ENCODE results near the gene LAMA2. TPM values are rescaled to one million over a fixed set of nuclear protein-coding genes. Genes with fewer than 3 reads are reported as not detected.

Gene LAMA2
- total RNA-seq, 4 donors from 2014 or later = 15.1 to 27.3 (median 25.0) TPM

DNA sequence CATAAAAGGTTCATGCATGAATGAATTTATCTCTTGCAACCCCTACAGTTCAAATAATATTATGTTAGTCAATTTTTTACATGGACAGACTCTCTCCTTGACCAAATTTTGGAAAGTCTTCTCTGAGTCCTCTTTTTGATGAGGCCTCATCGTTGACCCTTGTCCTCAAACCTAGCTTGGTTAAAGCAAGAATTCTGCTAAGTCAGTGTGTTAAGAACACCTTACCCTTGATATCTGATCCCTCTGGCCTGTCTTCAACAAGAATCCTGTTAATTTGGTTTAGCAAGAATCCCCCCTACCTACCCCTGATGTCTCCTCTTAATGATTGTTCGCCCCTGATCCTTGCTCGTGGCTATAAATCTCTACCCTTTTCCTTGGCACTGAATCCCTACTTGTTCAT, 301.4 kb downstream of the LAMA2 start:
- no peak for DNase-seq (ENCODE audit: low spot score in 2 of 2)
- H3K27me3 ChIP-seq = no peaks in the 10 kb centered on the region
- no peaks in the 10 kb centered on the region for H3K9me3 ChIP-seq
- no peak overlapping the region for H3K27ac ChIP-seq
- no peak overlapping the region for H3K4me3 ChIP-seq
- no peaks in the 10 kb centered on the region for H3K36me3 ChIP-seq
- no peaks in the 10 kb centered on the region for H3K4me1 ChIP-seq
- TF ChIP-seq POLR2AphosphoS5 (IDR thresholded peaks at IDR 0.05) (no peak), POLR2A (IDR thresholded peaks at IDR 0.05) (no peak), EP300 (IDR thresholded peaks at IDR 0.05) (no peak)
- TF ChIP-seq, protein P1, sequence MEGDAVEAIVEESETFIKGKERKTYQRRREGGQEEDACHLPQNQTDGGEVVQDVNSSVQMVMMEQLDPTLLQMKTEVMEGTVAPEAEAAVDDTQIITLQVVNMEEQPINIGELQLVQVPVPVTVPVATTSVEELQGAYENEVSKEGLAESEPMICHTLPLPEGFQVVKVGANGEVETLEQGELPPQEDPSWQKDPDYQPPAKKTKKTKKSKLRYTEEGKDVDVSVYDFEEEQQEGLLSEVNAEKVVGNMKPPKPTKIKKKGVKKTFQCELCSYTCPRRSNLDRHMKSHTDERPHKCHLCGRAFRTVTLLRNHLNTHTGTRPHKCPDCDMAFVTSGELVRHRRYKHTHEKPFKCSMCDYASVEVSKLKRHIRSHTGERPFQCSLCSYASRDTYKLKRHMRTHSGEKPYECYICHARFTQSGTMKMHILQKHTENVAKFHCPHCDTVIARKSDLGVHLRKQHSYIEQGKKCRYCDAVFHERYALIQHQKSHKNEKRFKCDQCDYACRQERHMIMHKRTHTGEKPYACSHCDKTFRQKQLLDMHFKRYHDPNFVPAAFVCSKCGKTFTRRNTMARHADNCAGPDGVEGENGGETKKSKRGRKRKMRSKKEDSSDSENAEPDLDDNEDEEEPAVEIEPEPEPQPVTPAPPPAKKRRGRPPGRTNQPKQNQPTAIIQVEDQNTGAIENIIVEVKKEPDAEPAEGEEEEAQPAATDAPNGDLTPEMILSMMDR (IDR thresholded peaks at IDR 0.05) = no peak
- WGBS = 89% methylated on average over 3 of the region's 3 CpGs

DNA sequence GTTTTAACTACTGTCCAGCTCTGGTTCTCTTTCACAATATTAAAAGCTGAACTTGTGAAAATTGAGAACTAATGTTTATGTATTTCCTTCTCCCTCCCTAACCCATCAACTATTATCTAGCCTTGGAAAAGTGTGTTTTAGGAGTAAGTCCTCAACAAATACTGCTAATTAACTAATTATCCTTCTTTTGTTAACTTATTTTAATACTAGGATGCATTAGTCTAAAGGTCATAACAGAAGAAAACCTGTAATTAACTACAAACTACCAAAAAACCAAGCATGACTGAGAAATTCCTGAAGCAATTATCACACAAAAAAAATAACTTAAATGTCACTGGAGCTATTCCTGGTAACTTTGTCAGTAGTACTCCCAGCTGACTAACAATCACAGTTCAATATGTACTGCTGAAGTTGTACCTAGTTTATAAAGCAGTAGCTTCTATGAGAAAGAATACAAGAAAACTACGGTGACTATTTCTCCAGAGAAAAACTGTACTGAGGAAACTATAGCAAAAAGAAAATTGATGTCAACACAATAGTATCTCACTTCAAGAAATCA, 301.9 kb downstream of the LAMA2 start:
- DNase-seq (ENCODE audit: low spot score in 2 of 2) = no peak
- Histone ChIP-seq H3K4me3 (no peak overlapping the region), H3K4me1 (no peaks in the 10 kb centered on the region), H3K27ac (no peak overlapping the region), H3K9me3 (no peaks in the 10 kb centered on the region), H3K27me3 (no peaks in the 10 kb centered on the region), H3K36me3 (no peaks in the 10 kb centered on the region)
- TF ChIP-seq POLR2AphosphoS5 (IDR thresholded peaks at IDR 0.05) = no peak
- no peak for TF ChIP-seq EP300 (IDR thresholded peaks at IDR 0.05)
- TF ChIP-seq, protein P1 (IDR thresholded peaks at IDR 0.05) = no peak
- no peak for TF ChIP-seq POLR2A (IDR thresholded peaks at IDR 0.05)
- WGBS = 86% methylated on average over 1 of the region's 1 CpG

DNA sequence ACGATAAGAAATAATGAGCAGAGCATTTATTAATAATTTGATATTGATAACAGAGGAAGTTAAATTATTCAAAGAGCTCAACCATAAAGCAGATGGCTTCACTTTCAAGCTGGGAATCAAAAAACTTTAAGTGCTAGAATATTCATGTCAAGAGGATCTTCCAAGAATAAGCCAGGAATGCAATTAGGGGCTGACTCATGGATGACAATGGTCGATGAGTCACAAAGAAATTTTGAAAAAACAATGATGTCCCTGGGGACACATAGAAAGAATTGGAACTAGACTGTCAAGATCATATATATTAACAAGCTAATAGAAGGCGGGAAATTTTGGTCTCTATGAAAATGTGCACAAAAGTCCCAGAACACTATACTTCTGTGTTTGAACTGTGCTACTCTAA, 304.1 kb downstream of the LAMA2 start:
- no peaks in the 10 kb centered on the region for H3K36me3 ChIP-seq
- no peak overlapping the region for H3K27ac ChIP-seq
- DNase-seq (ENCODE audit: low spot score in 2 of 2) = no peak
- H3K27me3 ChIP-seq = no peaks in the 10 kb centered on the region
- TF ChIP-seq EP300 (IDR thresholded peaks at IDR 0.05) (no peak), POLR2AphosphoS5 (IDR thresholded peaks at IDR 0.05) (no peak), POLR2A (IDR thresholded peaks at IDR 0.05) (no peak)
- TF ChIP-seq, protein P1 (IDR thresholded peaks at IDR 0.05) = no peak
- no peak overlapping the region for H3K4me3 ChIP-seq
- H3K4me1 ChIP-seq = no peaks in the 10 kb centered on the region
- 72% methylated on average over 3 of the region's 3 CpGs for WGBS
- no peaks in the 10 kb centered on the region for H3K9me3 ChIP-seq

DNA sequence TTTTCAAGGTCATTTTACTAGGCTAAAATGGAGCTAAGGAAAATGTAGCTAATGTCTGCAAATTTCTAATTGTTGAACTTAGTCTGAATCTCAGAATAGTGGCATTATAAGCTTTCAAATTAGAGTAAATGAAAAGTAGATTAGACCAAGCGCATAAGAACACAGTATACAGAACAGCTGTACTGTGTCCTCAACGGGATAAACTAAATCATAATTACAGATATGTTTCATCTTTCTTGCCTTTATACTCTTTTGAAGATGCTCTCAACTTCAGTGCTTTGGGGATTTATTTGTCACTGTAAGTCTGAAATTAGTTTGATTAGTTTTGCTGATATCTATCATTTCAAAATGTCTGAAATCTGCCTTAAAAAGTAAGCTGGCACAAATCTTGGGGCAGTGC, 305.4 kb downstream of the LAMA2 start:
- WGBS = 74% methylated on average over 2 of the region's 2 CpGs
- Histone ChIP-seq H3K9me3 (no peaks in the 10 kb centered on the region), H3K27me3 (no peaks in the 10 kb centered on the region), H3K4me3 (no peak overlapping the region), H3K27ac (no peak overlapping the region), H3K4me1 (no peaks in the 10 kb centered on the region), H3K36me3 (no peaks in the 10 kb centered on the region)
- no peak for TF ChIP-seq POLR2AphosphoS5 (IDR thresholded peaks at IDR 0.05)
- TF ChIP-seq EP300 (IDR thresholded peaks at IDR 0.05) = no peak
- TF ChIP-seq POLR2A (IDR thresholded peaks at IDR 0.05) = no peak
- TF ChIP-seq, protein P1 (IDR thresholded peaks at IDR 0.05) = no peak
- no peak for DNase-seq (ENCODE audit: low spot score in 2 of 2)

DNA sequence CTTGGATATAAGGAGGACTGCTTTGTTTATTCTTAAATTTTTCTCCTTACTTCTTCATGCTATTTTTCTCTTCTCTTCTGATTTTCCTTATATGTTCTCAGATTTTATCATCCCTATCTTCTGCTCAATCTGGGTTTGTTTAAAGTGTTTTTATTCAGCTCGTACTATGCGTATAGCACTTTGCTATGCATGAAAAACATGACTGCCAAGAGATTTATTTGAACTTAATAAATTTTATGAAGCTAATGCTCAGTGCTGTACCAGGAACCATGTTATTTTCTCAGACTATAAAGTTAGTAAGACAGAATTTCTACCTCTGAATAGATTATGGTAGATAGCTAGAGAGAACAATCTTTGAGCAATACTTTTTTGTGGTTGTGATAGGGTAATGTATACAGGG, 305.9 kb downstream of the LAMA2 start:
- no peak for TF ChIP-seq POLR2A (IDR thresholded peaks at IDR 0.05)
- TF ChIP-seq EP300 (IDR thresholded peaks at IDR 0.05) = no peak
- no peak for TF ChIP-seq POLR2AphosphoS5 (IDR thresholded peaks at IDR 0.05)
- TF ChIP-seq, protein P1 (IDR thresholded peaks at IDR 0.05) = no peak
- H3K4me1 ChIP-seq = no peaks in the 10 kb centered on the region
- H3K9me3 ChIP-seq = no peaks in the 10 kb centered on the region
- no peaks in the 10 kb centered on the region for H3K36me3 ChIP-seq
- no peak overlapping the region for H3K27ac ChIP-seq
- DNase-seq (ENCODE audit: low spot score in 2 of 2) = no peak
- no peak overlapping the region for H3K4me3 ChIP-seq
- WGBS = 64% methylated on average over 2 of the region's 2 CpGs
- no peaks in the 10 kb centered on the region for H3K27me3 ChIP-seq

All from suprapubic skin (tissue), 4 donors.